Esophagus squamous epithelium (tissue), 4 donors: Measurements from ENCODE around the gene DUSP22.

Experiments
- CTCF ChIP-seq, 6 experiments: fragments of 450-650 bp in 4 of 6; fragments of 200-600 bp in 2 of 6; sonication (generic) in 2 of 6; IDR thresholded peaks; one replicate each; pipeline ENCODE4 v1.5.1; 2016 to 2019; ENCODE audit warnings: antibody characterized with exemption in 6 of 6, mild to moderate bottlenecking in 4 of 6, moderate library complexity in 4 of 6
- POLR2A ChIP-seq, 4 donors: fragments of 450-650 bp; IDR thresholded peaks; one replicate each; pipeline ENCODE4 v1.6.1; 2017; ENCODE audit warnings: antibody characterized with exemption in 4 of 4, mild to moderate bottlenecking in 4 of 4, moderate library complexity in 3 of 4

DNA sequence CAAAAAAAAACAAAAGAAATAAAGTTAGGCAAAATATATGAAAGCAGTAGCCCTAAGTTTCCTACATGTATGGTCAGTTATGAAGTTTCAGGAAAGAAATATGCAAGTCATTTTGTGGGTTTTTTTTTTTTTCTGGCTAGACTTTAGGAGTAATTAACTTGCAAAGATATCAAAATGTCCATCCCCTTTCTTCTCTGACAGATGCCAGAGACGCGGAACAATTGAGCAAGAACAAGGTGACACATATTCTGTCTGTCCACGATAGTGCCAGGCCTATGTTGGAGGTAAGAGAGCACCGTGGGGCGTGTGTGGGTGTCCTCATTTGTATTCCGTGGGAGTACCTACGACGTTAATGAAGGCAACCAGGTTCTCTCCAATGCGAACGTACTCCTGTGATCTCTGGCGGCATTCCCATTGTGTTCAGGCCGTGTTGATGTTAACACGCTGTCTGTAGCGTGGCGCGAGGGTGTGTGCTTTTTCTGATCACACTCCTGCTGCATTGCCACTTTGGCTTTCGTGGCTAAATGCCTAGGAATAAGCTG is 19.5 kb downstream of the DUSP22 start:
- TF ChIP-seq POLR2A (IDR thresholded peaks at IDR 0.05) (no peak), CTCF (IDR thresholded peaks at IDR 0.05) (no peak)
